Measurements from ENCODE around the gene SND1. TPM values are rescaled to one million over a fixed set of nuclear protein-coding genes. Genes with fewer than 3 reads are reported as not detected.
A peak's percentile ranks its signal among the peaks of the same experiment; 100 is the strongest.

SND1 gene
- polyA plus RNA-seq, 3 donors = 46.5 to 97.3 (median 79.8) TPM

DNA sequence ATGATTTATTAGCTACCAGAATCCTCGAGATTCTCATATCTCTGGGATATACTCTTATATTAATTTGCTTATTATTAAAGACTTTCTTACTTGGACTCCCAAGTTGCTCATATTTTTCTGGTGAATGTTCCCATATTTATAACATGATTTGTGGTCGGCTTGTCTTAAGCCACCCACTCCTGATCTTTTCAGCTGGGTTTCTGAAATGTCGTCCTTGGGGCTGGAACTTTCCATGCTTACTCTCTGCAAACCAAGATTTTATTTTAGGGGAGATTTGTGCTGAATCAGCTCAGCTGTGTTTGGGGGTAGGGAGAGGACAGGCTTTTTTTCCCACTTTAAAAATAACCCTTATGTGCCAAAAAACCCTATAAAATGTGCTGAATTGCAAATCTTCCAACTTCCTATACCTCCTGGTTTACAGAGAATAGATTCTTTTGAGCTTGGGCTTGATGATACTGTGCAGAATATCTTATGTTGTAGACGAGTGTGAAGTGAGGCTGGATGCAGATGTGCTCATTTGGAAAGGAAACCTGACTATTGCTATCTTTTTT lies 162.1 kb downstream of the SND1 start:
- H3K36me3 ChIP-seq (replicated peaks in 1 of 2; ENCODE audit: control insufficient read depth in 1 of 2, insufficient read depth in 2 of 2, low read length in 2 of 2) = peaks cover 3 to 21% of the 10 kb centered on the region in 2 donors
- no peak overlapping the region for H3K9ac ChIP-seq (ENCODE audit: insufficient read depth, low read length, poor library complexity, severe bottlenecking)
- H2AFZ ChIP-seq (ENCODE audit: insufficient read depth, low read depth, low read length, poor library complexity, severe bottlenecking) = no peak overlapping the region
- Mint-ChIP-seq H3K36me3 (peaks cover 31 to 45% of the 10 kb centered on the region in 2 donors), H3K9me3 (no peaks in the 10 kb centered on the region), H3K27ac (no peak overlapping the region), H3K4me3 (no peak overlapping the region), H3K27me3 (ENCODE audit: low read depth in 3 of 3) (peaks cover 0 to 2% (median 0%) of the 10 kb centered on the region in 3 donors), H3K4me1 (peaks cover 27% of the 10 kb centered on the region)
- TF ChIP-seq CTCF (IDR thresholded peaks at IDR 0.05) = no peak
- H4K20me1 ChIP-seq (ENCODE audit: insufficient read depth, low read length) = peaks cover 78% of the 10 kb centered on the region
- H3K4me1 ChIP-seq (ENCODE audit: control insufficient read depth in 1 of 2, insufficient read depth in 2 of 2, low read length in 2 of 2) = no peaks in the 10 kb centered on the region
- no peaks in the 10 kb centered on the region for H3K27me3 ChIP-seq (ENCODE audit: control insufficient read depth in 2 of 2, insufficient read depth in 2 of 2, low read length in 2 of 2)
- H3K27ac ChIP-seq (ENCODE audit: low read depth in 1 of 2, low read length in 2 of 2) = no peak overlapping the region
- DNase-seq = no peak
- peaks cover 90% of the 10 kb centered on the region for H3K79me2 ChIP-seq (ENCODE audit: insufficient read depth, low read length)
- intact Hi-C loops (cut with micrococcal nuclease) = loop anchor here in 1 of 2 donors (10.0 kb wide), 1 partner anchor 61 kb away; no protein-coding TSS in a partner anchor
- no CpG with 5 or more reads among the region's 4 CpGs for WGBS (ENCODE audit: insufficient coverage)
- no peak overlapping the region for H3K4me2 ChIP-seq (replicated peaks; ENCODE audit: extremely low read depth, low read length, poor library complexity, severe bottlenecking)
- no peak overlapping the region for H3K4me3 ChIP-seq (replicated peaks in 1 of 3; ENCODE audit: low read depth in 2 of 3, low read length in 3 of 3)
- H3K9me3 ChIP-seq (replicated peaks in 1 of 2; ENCODE audit: control insufficient read depth in 1 of 2, insufficient read depth in 1 of 2, low read length in 2 of 2) = no peaks in the 10 kb centered on the region

DNA sequence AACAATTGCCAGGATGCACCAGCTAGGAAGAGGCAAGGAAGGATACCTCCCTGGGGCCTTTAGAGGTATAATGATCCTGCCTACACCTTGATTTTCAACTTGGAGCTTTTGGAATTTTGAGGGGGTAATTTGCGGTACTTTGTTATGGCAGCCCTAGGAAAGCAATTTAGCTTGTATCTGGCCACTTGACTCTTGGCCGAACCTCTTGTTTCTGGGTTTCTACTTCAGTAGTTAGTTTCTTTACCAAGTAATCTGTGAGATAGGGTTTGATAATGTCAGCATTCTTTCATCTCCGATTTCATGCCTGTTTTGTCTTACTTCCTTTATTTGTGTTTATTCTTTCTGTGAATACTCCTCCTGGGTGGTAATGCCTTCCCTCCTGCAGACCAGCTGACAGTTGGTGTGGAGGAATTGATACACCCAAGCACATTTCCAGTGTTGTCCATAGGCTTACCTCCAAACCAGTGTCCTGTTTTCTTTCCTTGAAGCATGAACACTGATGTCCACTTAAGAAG lies 163.7 kb downstream of the SND1 start:
- Mint-ChIP-seq H3K27ac (peak overlapping the region in 1 of 7 donors; percentile 27), H3K4me3 (no peak overlapping the region), H3K27me3 (ENCODE audit: low read depth in 3 of 3) (peaks cover 0 to 2% (median 0%) of the 10 kb centered on the region in 3 donors), H3K4me1 (peaks cover 34% of the 10 kb centered on the region), H3K9me3 (no peaks in the 10 kb centered on the region), H3K36me3 (peaks cover 16 to 38% of the 10 kb centered on the region in 2 donors)
- intact Hi-C loops (cut with micrococcal nuclease) = loop anchor here in 1 of 2 donors (10.0 kb wide), 1 partner anchor 59 kb away; no protein-coding TSS in a partner anchor
- peaks cover 15 to 16% of the 10 kb centered on the region in 2 donors for H3K4me1 ChIP-seq (ENCODE audit: control insufficient read depth in 1 of 2, insufficient read depth in 2 of 2, low read length in 2 of 2)
- DNase-seq = no peak
- H3K79me2 ChIP-seq (ENCODE audit: insufficient read depth, low read length) = peaks cover 89% of the 10 kb centered on the region
- H3K27me3 ChIP-seq (ENCODE audit: control insufficient read depth in 2 of 2, insufficient read depth in 2 of 2, low read length in 2 of 2) = no peaks in the 10 kb centered on the region
- peaks cover 84% of the 10 kb centered on the region for H4K20me1 ChIP-seq (ENCODE audit: insufficient read depth, low read length)
- H3K9ac ChIP-seq (ENCODE audit: insufficient read depth, low read length, poor library complexity, severe bottlenecking) = no peak overlapping the region
- peaks cover 0 to 16% of the 10 kb centered on the region in 2 donors for H3K36me3 ChIP-seq (replicated peaks in 1 of 2; ENCODE audit: control insufficient read depth in 1 of 2, insufficient read depth in 2 of 2, low read length in 2 of 2)
- no peak for TF ChIP-seq CTCF (IDR thresholded peaks at IDR 0.05)
- H3K4me3 ChIP-seq (replicated peaks in 1 of 3; ENCODE audit: low read depth in 2 of 3, low read length in 3 of 3) = no peak overlapping the region
- H2AFZ ChIP-seq (ENCODE audit: insufficient read depth, low read depth, low read length, poor library complexity, severe bottlenecking) = no peak overlapping the region
- no peak overlapping the region for H3K4me2 ChIP-seq (replicated peaks; ENCODE audit: extremely low read depth, low read length, poor library complexity, severe bottlenecking)
- H3K9me3 ChIP-seq (replicated peaks in 1 of 2; ENCODE audit: control insufficient read depth in 1 of 2, insufficient read depth in 1 of 2, low read length in 2 of 2) = no peaks in the 10 kb centered on the region
- 100% methylated on average over 1 of the region's 3 CpGs for WGBS (ENCODE audit: insufficient coverage)
- H3K27ac ChIP-seq (ENCODE audit: low read depth in 1 of 2, low read length in 2 of 2) = no peak overlapping the region

All from CD14-positive monocyte (primary cell).